Measurements from ENCODE around the gene APOBEC2. TPM values are rescaled to one million over a fixed set of nuclear protein-coding genes. Genes with fewer than 3 reads are reported as not detected.

APOBEC2 gene
- total RNA-seq, 2 donors from 2014 or later = 0.31 TPM; not detected in 1

- no peak overlapping the region for H3K27ac ChIP-seq (ENCODE audit: low read depth, low read length)
- TF ChIP-seq CTCF (conservative IDR thresholded peaks at IDR 0.05) = no peak
- H3K36me3 ChIP-seq (ENCODE audit: control insufficient read depth, insufficient read depth, low read length) = no peaks in the 10 kb centered on the region
- no peaks in the 10 kb centered on the region for H3K27me3 Mint-ChIP-seq (ENCODE audit: insufficient read depth)
- no peak overlapping the region for H3K4me3 ChIP-seq (ENCODE audit: low read length)
- peaks cover 13% of the 10 kb centered on the region for H3K4me1 Mint-ChIP-seq
- H3K27me3 ChIP-seq (ENCODE audit: control insufficient read depth, insufficient read depth, low read length, poor library complexity, severe bottlenecking) = no peaks in the 10 kb centered on the region
- 100% methylated on average over 1 of the region's 1 CpG; no CpG with 5 or more reads in 1 of the 2 experiments for WGBS, 2 experiments (ENCODE audit: insufficient coverage in 1 of 2, insufficient read length in 1 of 2)
- no peak overlapping the region for H3K9ac ChIP-seq (ENCODE audit: extremely low read depth, low read length, poor library complexity, severe bottlenecking)
- H3K9me3 Mint-ChIP-seq = no peaks in the 10 kb centered on the region
- H3K27ac Mint-ChIP-seq = no peak overlapping the region
- H3K4me3 Mint-ChIP-seq = no peak overlapping the region
- no peaks in the 10 kb centered on the region for H3K36me3 Mint-ChIP-seq (ENCODE audit: low read depth)
- no peaks in the 10 kb centered on the region for H3K9me3 ChIP-seq (ENCODE audit: control insufficient read depth, low read length)
- no peak for DNase-seq
- H3K4me1 ChIP-seq (ENCODE audit: control insufficient read depth, insufficient read depth, low read length) = peaks cover 3% of the 10 kb centered on the region
These were observed 43.3 kb upstream of the APOBEC2 start for GRCh38 chr6:41009669-41010068.

GRCh38 chr6:41011673-41012072 lies 41.3 kb upstream of the APOBEC2 start:
- Mint-ChIP-seq H3K36me3 (ENCODE audit: low read depth) (no peaks in the 10 kb centered on the region), H3K4me3 (no peak overlapping the region), H3K27me3 (ENCODE audit: insufficient read depth) (no peaks in the 10 kb centered on the region), H3K27ac (no peak overlapping the region), H3K4me1 (peaks cover 16% of the 10 kb centered on the region), H3K9me3 (no peaks in the 10 kb centered on the region)
- DNase-seq = no peak
- Histone ChIP-seq H3K36me3 (ENCODE audit: control insufficient read depth, insufficient read depth, low read length) (no peaks in the 10 kb centered on the region), H3K9me3 (ENCODE audit: control insufficient read depth, low read length) (no peaks in the 10 kb centered on the region), H3K9ac (ENCODE audit: extremely low read depth, low read length, poor library complexity, severe bottlenecking) (no peak overlapping the region), H3K4me1 (ENCODE audit: control insufficient read depth, insufficient read depth, low read length) (peaks cover 3% of the 10 kb centered on the region), H3K27me3 (ENCODE audit: control insufficient read depth, insufficient read depth, low read length, poor library complexity, severe bottlenecking) (no peaks in the 10 kb centered on the region), H3K4me3 (ENCODE audit: low read length) (no peak overlapping the region), H3K27ac (ENCODE audit: low read depth, low read length) (no peak overlapping the region)
- WGBS, 2 experiments (ENCODE audit: insufficient coverage in 1 of 2, insufficient read length in 1 of 2) = 82 to 100% methylated on average over 1 to 2 of the region's 2 CpGs
- no peak for TF ChIP-seq CTCF (conservative IDR thresholded peaks at IDR 0.05)

GRCh38 chr6:41013466-41014153 lies 39.4 kb upstream of the APOBEC2 start:
- Mint-ChIP-seq H3K4me1 (peaks cover 5% of the 10 kb centered on the region), H3K27ac (no peak overlapping the region), H3K4me3 (no peak overlapping the region), H3K27me3 (ENCODE audit: insufficient read depth) (no peaks in the 10 kb centered on the region), H3K9me3 (no peaks in the 10 kb centered on the region), H3K36me3 (ENCODE audit: low read depth) (no peaks in the 10 kb centered on the region)
- Histone ChIP-seq H3K27me3 (ENCODE audit: control insufficient read depth, insufficient read depth, low read length, poor library complexity, severe bottlenecking) (no peaks in the 10 kb centered on the region), H3K4me1 (ENCODE audit: control insufficient read depth, insufficient read depth, low read length) (no peaks in the 10 kb centered on the region), H3K9ac (ENCODE audit: extremely low read depth, low read length, poor library complexity, severe bottlenecking) (no peak overlapping the region), H3K4me3 (ENCODE audit: low read length) (no peak overlapping the region), H3K36me3 (ENCODE audit: control insufficient read depth, insufficient read depth, low read length) (no peaks in the 10 kb centered on the region), H3K9me3 (ENCODE audit: control insufficient read depth, low read length) (no peaks in the 10 kb centered on the region), H3K27ac (ENCODE audit: low read depth, low read length) (no peak overlapping the region)
- TF ChIP-seq CTCF (conservative IDR thresholded peaks at IDR 0.05) = no peak
- WGBS, 2 experiments (ENCODE audit: insufficient coverage in 1 of 2, insufficient read length in 1 of 2) = 95 to 100% methylated on average over 1 to 5 of the region's 5 CpGs
- no peak for DNase-seq

Data from endodermal cell (in vitro differentiated cells).